ENCODE data around the gene SBSN.

Gene SBSN

DNA sequence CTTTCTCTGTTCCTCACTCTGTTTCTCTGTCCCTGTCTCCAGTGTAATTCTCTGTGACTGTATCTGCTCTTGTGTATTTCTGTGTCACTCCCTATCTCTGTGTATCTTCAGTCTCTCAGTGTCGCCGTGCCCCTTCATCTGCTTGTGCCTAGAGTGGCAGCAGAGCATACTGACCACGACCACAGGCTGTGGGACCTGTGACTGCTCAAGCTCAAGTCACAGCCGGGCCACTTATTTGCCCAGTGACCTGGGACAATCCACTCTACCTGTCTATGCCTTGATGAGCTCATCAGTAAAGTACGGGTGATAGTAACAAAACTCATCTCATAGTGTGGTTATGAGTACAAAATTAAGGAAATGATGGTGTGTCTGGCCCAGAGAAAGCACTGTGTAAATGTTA, 26.0 kb upstream of the SBSN start:
- no peak for DNase-seq

DNA sequence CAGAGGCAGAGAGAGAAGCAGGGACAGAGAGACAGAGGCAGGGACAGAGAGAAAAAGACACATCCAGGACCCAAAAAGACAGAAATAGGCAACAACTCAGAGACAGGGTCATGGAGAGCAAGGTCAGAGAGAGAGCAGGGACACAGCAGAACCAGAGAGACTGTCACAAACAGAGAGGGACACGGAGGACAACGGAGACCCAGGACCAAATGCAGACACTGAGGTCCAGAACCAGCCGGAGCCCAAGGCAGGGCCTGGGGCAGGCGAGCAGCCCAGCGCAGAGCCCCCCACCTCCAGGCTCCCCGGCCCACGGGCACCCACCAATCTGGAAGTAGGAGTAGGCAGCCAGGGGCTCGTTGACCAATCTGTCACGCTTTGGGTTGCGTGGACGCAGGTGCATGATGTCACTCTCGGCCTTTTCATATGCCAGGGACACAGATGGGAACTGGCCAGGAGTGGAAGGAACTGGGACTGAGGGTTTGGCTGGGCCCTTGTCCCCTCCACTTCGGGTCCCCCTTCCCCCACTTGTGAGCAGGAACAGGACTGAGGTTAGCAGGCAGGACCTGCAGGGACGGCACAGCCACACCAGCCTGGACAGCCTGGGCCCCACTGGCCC, 25.4 kb upstream of the SBSN start:
- DNase-seq, result no peak

DNA sequence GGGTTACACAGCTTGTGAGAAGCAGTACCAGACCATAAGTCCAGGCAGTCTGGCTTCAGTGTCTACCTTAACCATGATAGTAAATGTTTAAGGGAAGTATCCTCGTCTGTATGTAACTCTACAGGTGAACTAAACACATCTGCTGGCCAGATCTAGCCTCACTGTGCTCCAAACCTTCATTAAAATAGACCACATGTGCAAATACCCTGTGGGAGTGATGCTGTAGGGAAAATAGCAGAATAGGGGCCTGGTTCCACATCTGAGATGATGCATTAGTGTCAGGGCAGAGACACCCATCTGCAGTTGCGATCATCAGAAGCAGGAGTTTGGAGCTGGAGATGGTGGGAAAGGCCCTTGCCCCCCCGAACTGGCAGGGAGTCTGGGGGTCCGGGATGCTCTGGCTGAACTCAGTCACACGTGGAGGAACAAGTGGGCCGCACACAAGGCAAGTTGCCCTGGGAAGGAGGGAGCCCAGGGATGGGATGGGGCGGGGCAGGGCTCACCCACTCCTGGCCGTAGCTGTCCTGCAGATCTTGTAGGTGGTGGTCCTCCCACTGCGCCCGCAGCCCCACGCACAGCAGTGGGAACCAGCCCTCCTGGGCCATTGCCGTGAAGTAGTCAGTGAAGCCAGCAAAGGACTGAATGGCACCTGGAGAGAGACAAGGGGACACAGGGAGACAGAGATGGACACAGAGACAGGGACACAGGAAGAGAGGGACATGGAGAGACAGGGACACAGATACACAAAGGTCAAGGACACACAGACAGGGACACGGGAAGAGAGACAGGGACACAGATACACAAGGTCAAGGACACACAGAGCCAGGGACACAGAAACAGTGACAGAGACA, 24.6 kb upstream of the SBSN start:
- no peak for DNase-seq

DNA sequence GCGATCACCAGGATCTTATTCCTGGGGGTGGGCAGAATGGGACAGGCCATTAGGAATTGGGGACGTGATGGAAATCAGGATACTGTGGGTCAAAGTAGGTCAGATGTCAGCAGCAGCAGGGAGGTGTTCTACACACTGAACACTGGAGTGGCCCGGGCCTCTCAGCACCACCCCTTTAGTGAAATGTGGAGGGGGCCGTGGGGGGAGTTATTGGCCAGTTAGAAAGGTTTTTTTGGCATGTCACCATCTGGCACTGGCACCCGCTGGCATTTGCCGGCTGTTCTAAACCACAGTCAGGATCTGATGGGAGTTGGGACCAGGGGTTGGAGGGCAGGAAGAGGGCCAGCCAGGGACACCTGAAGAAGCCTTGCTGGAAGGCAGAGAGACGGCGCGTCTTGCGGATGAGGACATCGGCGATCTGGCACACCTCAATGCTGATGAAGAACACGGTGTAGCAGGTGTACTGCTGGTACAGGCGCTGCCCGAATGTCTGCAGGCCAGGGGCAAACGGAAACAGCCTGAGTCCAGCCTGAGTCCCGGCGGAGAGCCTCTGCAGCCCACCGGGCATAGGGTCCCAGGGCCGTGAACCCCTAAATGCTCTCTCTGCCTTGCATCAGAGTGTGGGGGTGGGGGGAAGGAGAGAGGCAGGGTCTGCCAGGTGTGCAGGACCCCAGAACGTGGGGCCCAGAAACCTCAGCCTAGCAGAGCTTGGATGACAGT, 23.1 kb upstream of the SBSN start:
- DNase-seq, result no peak

DNA sequence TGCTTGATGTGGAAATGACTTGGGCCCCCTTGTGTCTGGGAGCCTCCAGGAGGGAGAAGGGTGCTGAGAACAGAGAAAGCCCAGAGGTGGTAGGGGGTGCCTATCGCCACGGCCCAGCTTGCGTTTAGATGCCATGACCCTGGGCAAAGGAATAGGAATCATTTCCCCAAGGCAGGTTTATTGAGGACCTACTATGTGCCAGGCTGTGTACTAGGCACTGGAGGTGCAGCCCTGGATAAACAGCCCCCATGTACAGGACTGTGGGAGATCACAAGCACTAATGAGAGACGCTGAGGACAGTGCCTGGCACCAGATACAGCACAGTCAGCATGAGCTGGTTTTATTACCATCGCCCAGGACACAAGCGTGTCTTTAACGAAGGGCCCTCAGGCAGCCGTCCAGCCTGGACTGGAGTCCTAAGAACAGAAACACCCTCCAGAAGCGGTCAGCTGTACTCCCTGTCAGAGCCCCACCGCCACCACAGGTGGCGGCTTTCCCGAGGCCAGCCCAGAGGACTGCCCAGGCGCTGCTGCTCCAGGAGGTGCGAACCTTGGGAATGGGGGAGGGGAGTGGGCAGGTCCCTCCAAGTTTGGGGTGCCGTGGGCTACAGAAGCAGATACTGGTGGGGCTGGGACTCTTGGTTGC, 21.9 kb upstream of the SBSN start:
- DNase-seq, result no peak

DNA sequence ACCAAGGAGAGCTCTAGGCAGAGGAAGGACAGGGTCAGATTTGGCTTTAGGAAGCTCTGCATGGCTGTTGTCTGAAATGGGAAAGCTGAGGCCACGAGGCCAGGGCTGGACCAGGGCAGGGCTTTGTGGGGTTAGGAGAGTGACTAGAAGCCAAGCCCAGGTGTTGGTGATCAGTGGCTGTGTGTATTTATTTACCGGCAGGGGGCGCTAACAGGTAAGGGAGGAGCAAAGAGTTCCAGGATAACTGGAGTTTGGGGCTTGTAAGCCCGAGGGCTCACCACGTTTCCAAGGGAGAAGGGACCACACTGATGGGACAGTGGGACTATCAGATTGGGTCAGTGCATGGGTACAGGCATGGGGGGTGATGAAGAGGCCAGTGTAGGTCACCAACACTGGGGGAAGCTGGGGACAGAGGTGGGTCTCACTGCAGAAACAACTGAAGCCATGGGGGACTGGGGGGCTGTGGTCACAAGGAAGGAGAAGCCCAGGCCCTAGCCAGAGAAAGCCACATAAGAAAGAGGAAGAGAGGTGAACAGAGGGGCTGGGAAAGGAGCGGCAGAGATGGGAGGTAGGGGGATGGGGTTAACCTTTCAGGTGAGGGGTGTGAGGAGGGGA, 21.2 kb upstream of the SBSN start:
- peak; percentile 77 for DNase-seq

DNA sequence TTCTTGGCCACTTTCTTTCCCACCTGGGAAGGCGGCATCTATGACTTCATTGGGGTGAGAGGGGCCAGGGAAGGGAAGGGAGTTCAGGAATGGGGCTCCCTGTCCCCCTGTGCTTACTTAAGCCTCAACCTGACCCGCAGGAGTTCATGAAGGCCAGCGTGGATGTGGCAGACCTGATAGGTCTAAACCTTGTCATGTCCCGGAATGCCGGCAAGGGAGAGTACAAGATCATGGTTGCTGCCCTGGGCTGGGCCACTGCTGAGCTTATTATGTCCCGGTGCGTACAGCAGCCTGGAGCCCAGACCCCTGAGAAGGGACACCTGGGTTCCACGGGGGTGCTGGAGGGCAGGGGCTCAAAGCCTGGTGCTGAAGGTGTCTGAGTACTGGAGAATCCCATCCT, 18.4 kb upstream of the SBSN start:
- DNase-seq, result no peak

DNA sequence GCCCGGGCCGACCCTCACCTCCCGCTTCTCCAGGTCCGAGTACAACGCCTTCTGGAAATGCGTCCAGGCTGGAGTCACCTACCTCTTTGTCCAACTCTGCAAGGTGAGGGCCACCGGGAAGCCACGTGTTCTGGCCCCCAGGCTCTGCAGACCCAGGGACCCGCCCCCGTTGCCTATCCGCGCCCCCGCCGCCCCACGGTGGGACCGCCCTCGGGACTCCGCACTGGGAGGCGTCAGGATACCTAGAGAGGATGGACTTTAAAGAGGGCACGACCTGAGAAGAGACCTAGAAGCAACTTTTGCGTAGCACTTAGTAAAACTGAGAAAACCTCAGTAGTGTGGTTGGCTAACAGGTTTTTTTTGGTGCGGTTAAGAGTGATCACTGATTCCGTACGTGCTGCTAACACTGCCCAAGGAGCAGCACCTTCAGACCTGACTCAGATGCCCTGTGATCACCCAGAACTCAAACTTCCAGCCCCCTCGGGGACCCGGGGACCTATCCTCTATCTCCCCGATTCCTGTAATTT, 17.8 kb upstream of the SBSN start:
- no peak for DNase-seq

DNA sequence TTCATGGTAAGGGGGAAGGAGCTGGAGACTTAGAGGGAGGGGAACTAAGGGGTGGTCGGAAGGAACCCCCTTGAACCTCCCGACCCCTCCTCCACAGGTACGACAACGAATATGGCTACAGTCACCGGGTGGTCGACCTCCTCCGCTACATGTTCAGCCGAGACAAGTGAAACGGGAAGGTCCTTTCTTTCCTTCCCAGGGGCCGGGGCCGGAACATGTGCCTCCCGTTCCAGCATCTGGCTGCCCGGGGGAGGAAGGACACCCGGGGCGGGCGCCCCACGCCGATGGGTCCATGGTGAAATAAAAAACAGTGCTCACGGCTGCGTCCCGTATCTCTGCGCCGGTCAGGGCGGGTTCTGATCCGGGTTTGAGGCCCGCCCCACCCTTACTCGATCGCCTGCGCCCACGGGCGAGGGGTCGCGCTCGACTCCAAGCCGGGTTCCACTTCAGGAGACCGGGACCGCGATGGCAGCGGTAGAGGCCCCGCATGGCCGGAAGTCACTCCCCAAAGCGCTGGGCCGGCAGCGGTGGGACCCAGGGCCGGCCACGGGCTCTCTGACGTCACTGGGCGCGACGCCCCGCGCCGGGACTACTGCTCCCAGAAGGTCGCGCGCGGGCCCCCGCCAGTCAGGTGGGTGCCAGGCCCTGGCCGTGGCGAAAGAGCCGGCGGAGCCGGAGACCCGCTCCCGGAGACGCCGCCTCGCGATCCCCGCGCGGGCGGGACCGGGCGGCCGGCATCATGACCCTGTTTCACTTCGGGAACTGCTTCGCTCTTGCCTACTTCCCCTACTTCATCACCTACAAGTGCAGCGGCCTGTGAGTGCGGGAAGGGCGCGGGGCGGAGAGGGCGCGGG, 17.1 kb upstream of the SBSN start, which contains the start of gene TMEM147:
TSS of gene TMEM147 (plus strand) at position 626 of the 854 bp plus-strand sequence. CDS start at position 740, 114 bp downstream.
- peak; percentile 72 for DNase-seq

DNA sequence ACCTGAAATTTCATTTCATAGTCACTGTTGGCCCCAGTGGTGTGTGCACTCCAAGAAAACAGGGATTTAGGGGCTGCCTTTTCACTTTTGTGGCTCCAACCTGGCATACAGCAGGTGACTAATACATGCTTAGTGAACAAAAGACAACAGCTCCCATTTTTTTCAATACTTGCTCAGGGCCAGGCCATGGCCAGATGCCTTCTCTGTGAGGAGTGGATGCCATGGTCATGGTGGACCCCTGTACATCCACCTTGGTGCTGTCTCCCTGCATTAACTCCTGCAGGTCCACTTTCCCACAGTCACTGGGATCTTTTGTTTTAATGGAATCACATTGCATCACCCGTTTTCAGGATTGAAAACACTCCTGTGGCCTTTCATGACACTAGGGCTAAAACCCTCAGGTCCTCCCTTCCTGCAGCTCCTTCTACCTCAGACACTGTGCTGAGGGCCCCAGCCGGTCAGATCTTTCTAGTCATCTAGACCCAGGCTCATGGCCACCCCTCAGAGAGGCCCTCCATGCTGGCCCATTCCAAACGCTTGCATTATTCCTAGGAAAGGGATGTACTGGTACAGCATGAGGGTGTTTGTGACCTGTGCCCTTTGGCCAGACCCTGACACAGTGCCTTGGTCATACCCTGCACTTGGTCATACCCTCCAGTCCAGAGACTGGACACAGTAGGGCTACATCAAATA, 16.1 kb upstream of the SBSN start:
- no peak for DNase-seq

DNA sequence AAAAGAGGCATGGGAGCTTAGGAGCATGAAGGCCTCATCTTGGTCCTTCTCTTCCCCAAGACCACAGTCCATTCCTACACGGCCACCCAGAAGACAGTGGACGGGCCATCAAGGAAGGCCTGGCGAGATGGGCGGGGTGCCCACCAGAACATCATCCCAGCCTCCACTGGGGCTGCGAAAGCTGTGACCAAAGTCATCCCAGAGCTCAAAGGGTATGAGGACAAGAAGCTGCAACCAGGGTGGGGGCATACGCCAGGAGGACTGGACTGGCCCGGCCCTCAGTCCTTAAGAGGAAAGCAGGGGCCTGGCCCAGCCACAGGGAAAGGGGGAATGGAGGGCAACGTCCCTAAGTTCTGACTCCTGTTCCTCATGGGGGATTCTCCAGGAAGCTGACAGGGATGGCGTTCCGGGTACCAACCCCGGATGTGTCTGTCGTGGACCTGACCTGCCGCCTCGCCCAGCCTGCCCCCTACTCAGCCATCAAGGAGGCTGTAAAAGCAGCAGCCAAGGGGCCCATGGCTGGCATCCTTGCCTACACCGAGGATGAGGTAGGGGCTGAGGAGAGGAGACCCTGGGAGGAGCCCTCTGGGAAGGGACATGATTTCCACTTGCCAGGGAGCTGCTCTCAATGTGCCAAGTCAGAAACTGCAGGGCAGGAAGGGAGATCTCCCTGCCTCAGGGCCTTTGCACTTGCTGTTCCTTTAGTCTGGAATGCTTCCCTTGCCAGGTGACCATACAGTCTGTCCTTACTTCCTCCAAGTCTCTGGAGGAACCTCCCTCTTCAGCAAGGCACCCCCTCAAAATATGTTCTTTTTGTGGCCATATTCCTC, 15.4 kb upstream of the SBSN start:
- no peak for DNase-seq

DNA sequence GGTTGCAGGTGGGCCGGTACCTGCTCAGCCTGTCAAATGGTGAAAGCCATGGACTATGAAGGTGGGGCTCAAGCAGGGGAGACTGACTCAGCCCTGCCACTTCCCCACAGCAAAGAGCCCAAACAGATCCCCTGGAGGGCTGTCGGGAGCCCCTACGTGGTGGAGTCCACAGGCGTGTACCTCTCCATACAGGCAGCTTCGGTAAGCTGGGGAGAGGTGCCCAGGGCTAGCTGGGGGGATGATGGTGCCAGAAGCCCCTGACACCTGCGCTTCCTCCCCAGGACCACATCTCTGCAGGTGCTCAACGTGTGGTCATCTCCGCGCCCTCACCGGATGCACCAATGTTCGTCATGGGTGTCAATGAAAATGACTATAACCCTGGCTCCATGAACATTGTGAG, 14.1 kb upstream of the SBSN start:
- DNase-seq, result no peak

DNA sequence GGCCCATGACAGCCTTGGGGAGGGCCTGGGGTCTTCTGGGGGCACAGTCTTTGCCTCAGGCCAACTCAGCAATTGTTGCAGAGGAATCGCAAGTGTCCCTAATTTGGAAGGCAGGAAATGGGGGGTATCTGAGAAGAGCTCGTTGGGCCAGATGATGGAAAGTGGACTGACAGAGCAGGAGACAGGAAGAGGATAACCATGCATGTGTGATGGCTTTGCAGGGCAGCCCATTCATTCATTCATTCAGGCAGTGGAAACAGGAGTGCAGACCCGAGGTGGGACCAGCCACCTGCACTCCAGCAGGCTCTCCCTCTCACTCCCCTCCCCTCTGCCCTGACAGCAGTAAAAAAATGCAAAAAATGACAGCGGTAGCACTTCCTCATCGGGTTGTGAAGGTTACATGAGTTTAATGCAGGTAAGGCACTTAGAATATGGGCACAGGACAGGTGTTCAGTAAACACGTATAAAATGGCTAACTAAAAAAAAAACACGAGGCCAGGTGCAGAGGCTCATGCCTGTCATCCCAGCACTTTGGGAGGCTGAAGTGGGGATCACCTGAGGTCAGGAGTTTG, 12.3 kb upstream of the SBSN start:
- DNase-seq, result no peak

DNA sequence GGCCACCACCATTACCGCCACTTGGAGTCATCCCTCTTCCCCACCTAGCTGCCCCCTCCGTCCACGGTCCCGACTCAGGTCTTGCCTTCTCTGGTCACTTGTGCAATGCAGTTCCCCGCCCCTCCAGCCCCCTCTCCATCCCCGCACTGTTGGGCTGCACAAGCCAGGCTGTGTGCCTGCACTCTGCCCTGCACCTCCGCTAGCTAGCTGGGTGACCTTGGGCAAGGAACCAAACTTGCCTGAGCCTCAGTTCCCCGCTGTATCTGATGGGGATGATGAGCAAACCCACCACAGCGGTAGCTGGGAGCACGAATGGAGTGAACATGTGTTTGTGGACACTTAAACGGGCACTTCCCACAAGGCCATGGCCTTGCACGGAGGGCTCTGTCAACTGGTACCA, 11.7 kb upstream of the SBSN start:
- DNase-seq, result no peak

DNA sequence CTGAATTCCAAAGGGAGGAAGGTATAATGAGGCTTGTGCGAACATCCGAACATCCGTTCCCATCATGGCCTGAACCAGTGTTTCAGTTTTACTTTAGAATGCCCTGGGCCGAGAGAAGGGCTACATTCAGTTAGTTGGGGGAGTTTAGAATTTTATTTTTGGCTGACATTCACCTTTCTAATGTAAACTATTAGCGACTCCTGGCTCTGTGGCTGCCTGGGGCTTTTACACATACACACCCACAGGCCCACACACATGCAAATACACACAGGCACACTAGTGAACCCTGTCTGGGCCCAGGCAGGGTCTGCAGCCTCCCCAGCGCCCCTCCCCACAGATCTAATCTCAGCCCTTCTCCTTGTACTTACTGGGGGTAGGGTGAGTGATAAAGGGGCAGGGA, 11.2 kb upstream of the SBSN start:
- no peak for DNase-seq

DNA sequence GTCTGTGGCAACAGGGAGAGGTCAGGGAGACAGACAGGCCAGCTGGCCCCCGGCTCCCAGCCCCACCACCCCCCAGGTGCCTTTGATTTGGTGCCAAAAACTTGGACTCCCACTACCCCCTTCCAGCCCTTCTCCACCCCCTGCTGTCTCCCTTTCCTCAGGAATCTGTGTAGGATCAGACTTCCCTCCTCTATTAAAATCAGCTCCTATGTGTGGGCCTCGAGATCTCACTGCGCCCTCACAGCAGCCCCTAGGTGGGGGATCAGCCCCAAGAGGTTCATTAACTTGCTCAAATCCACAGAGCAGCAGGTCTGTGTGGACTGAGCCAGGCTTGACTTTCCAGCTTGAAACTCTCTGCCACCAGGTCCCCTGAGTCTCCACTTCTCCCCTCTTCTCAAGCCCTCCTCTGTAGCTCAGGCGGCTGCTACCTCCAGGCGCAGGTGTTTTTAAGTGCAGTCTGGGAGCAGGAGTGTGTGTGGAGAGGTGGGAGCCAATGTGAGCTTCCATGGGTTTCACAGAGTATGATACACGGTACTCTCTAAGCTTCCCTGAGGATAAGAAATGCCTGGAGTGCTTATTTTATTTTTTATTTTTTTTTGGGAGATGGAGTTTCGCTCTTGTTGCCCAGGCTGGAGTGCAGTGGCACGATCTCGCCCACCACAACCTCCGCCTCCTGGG, 6.8 kb upstream of the SBSN start:
- no peak for DNase-seq

DNA sequence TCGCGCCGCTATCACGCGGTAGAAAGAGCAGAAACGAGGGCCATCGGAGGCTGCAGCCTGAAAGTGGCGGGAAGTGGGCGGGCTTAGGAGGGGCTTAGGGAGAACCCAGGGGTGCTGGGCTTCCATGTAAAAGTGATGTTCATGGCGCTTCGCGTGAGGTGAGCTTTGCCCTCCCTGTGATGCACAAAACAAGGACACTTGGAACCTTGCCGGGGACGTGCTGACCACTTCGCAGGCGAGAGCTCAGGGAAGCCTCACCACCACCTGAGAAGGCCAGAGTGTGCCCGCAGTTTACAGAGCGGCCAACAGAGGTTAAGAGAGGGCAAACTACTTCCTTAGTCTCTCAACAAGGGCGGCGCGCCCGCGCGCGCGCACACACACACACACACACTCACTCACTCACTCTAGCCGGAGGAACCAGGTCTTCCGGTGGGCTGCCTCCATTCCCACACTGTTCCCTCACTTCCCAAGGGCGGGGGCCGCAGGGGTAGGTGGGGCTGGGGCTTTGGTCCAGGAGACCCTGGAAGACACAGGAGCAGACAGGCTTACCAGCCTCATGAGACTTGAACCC, 5.8 kb upstream of the SBSN start:
- DNase-seq, result no peak

DNA sequence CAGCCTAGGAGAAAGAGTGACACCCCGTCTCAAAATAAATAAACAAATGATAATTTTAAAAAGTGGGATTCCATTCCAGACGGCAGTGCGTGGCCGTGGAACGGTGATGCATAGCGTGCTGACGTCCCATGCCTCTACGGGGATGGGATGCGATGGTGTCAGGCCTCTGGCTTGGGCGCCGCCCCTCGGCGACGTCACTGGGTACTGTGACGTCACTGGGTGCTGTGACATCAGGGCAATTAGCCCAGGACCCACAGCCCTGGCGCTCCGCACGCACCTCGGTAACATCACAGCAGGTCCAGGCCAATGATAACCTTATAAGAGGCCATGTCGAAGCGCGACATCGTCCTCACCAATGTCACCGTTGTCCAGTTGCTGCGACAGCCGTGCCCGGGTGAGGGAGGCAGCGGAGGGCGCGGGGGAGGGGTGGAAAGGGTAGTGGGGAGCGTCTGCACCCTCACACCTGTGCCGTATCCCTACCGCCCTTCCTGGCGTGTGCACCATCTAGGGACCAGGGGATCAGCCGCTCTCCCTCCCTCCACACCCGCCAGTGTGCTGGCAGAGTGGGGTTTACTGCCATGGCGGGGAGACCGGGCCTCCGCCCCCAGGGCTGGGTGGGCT, 5.2 kb upstream of the SBSN start, which contains the start of gene GAPDHS:
TSS of gene GAPDHS (plus strand) at position 256 of the 621 bp plus-strand sequence. CDS start at position 328, 72 bp downstream.
- no peak for DNase-seq

Data from NCI-H2029 (cell line).